AG08396 (cell line): ENCODE measurements around the gene KLRF1.

Source experiments
- DNase-seq: peaks from one replicate; pipeline ENCODE4 v3.0.0; 2012; ENCODE audit warnings: low spot score, mixed read lengths

The KLRF1 gene

GRCh38 chr12:9809338-9809737 is 17.9 kb upstream of the KLRF1 start:
- DNase-seq: no peak

- no peak for DNase-seq
These were observed 17.4 kb upstream of the KLRF1 start for GRCh38 chr12:9809866-9810265.

GRCh38 chr12:9810671-9811070 is 16.6 kb upstream of the KLRF1 start:
- DNase-seq: no peak

- no peak for DNase-seq
These were observed 15.7 kb upstream of the KLRF1 start for GRCh38 chr12:9811621-9812020.

- peak; percentile 84 for DNase-seq
These were observed 13.2 kb upstream of the KLRF1 start for GRCh38 chr12:9813821-9814798.

- no peak for DNase-seq
These were observed 6.9 kb upstream of the KLRF1 start for GRCh38 chr12:9820281-9820930.

GRCh38 chr12:9829483-9829882 is 2.2 kb downstream of the KLRF1 start:
- no peak for DNase-seq

- DNase-seq: no peak
These were observed 2.7 kb downstream of the KLRF1 start for GRCh38 chr12:9829982-9830381.

- DNase-seq: no peak
These were observed 4.4 kb downstream of the KLRF1 start for GRCh38 chr12:9831720-9832119.

- no peak for DNase-seq
These were observed 16.1 kb downstream of the KLRF1 start for GRCh38 chr12:9843407-9843806.

GRCh38 chr12:9848899-9849298 is 21.6 kb downstream of the KLRF1 start:
- no peak for DNase-seq

GRCh38 chr12:9851050-9851449 is 23.8 kb downstream of the KLRF1 start:
- DNase-seq: no peak

GRCh38 chr12:9851927-9852326 is 24.6 kb downstream of the KLRF1 start:
- DNase-seq: no peak

GRCh38 chr12:9856151-9856550 is 28.9 kb downstream of the KLRF1 start:
- no peak for DNase-seq

- DNase-seq: no peak
These were observed 29.6 kb downstream of the KLRF1 start for GRCh38 chr12:9856894-9857293.

- no peak for DNase-seq
These were observed 30.9 kb downstream of the KLRF1 start for GRCh38 chr12:9858135-9858534.

- DNase-seq: no peak
These were observed 37.8 kb downstream of the KLRF1 start for GRCh38 chr12:9864913-9865675.

- DNase-seq: no peak
These were observed 39.6 kb downstream of the KLRF1 start for GRCh38 chr12:9866860-9867269.

- no peak for DNase-seq
These were observed 40.2 kb downstream of the KLRF1 start for GRCh38 chr12:9867531-9867930.

GRCh38 chr12:9868311-9868801 is 41.1 kb downstream of the KLRF1 start:
- no peak for DNase-seq

- no peak for DNase-seq
These were observed 41.6 kb downstream of the KLRF1 start for GRCh38 chr12:9868951-9869306.
